CD14-positive monocyte (primary cell): ENCODE measurements around the gene CYB5R4. TPM values are rescaled to one million over a fixed set of nuclear protein-coding genes. Genes with fewer than 3 reads are reported as not detected.

Source experiments
- DNase-seq, 3 donors: peaks; one replicate each; pipeline ENCODE4 v3.0.0-alpha.2; 2011 to 2022
- H2AFZ ChIP-seq: 2 replicates; pipeline ENCODE4 v1.6.0; 2012; ENCODE audit warnings: mild to moderate bottlenecking, low read depth, low read length, inconsistent platforms; ENCODE audit not compliant: insufficient read depth, poor library complexity, severe bottlenecking
- H3K27ac ChIP-seq, 2 donors: 1 replicate in 1 of 2; 2 replicates in 1 of 2; pipeline ENCODE4 v1.5.1; 2012 to 2013; ENCODE audit warnings: low read length in 2 of 2, control low read depth in 1 of 2, inconsistent platforms in 1 of 2, low read depth in 1 of 2, mild to moderate bottlenecking in 1 of 2
- H3K27me3 ChIP-seq, 2 donors: one replicate each; pipeline versions ENCODE4 v1.6.0 to v1.6.1; 2011 to 2013; ENCODE audit warnings: low read length in 2 of 2; ENCODE audit not compliant: control insufficient read depth in 2 of 2, insufficient read depth in 2 of 2
- H3K36me3 ChIP-seq, 2 donors: replicated peaks in 1 of 2; 1 replicate in 1 of 2; 2 replicates in 1 of 2; pipeline versions ENCODE4 v1.5.1 to v1.6.1; 2012 to 2013; ENCODE audit warnings: low read length in 2 of 2, control low read depth in 1 of 2, inconsistent platforms in 1 of 2, mild to moderate bottlenecking in 1 of 2; ENCODE audit not compliant: insufficient read depth in 2 of 2, control insufficient read depth in 1 of 2
- H3K4me1 ChIP-seq, 2 donors: 1 replicate in 1 of 2; 2 replicates in 1 of 2; pipeline versions ENCODE4 v1.5.1 to v1.6.1; 2012 to 2013; ENCODE audit warnings: low read length in 2 of 2, control low read depth in 1 of 2, inconsistent platforms in 1 of 2, mild to moderate bottlenecking in 1 of 2, moderate library complexity in 1 of 2; ENCODE audit not compliant: insufficient read depth in 2 of 2, control insufficient read depth in 1 of 2
- H3K4me2 ChIP-seq: replicated peaks from 2 replicates; pipeline ENCODE3; 2012; ENCODE audit warnings: low read length, moderate library complexity, mild to moderate bottlenecking; ENCODE audit not compliant: poor library complexity, severe bottlenecking; ENCODE audit errors: extremely low read depth
- H3K4me3 ChIP-seq, 3 experiments: fragments of 200-600 bp in 1 of 3; sonication (generic) in 1 of 3; replicated peaks in 1 of 3; 1 replicate in 2 of 3; 2 replicates in 1 of 3; pipeline ENCODE4 v1.5.1; 2011 to 2013; ENCODE audit warnings: low read length in 3 of 3, mild to moderate bottlenecking in 3 of 3, control low read depth in 2 of 3, low read depth in 2 of 3, inconsistent platforms in 1 of 3, moderate library complexity in 1 of 3
- H3K79me2 ChIP-seq: 2 replicates; pipeline ENCODE4 v1.6.0; 2012; ENCODE audit warnings: mild to moderate bottlenecking, control low read depth, inconsistent platforms, low read length, moderate library complexity; ENCODE audit not compliant: insufficient read depth
- H3K9ac ChIP-seq: 2 replicates; pipeline ENCODE4 v1.6.0; 2017; ENCODE audit warnings: low read length, mild to moderate bottlenecking; ENCODE audit not compliant: insufficient read depth, poor library complexity, severe bottlenecking
- H3K9me3 ChIP-seq, 2 donors: replicated peaks in 1 of 2; 1 replicate in 1 of 2; 2 replicates in 1 of 2; pipeline versions ENCODE4 v1.5.1 to v1.6.1; 2012 to 2013; ENCODE audit warnings: low read length in 2 of 2, control low read depth in 1 of 2; ENCODE audit not compliant: control insufficient read depth in 1 of 2, insufficient read depth in 1 of 2
- H4K20me1 ChIP-seq: 2 replicates; pipeline ENCODE4 v1.6.0; 2012; ENCODE audit warnings: mild to moderate bottlenecking, low read length, control low read depth, moderate library complexity; ENCODE audit not compliant: insufficient read depth
- H3K27ac Mint-ChIP-seq, 7 donors: one replicate each; pipeline ENCODE4 v1.8.0; 2020; ENCODE audit warnings: mild to moderate bottlenecking in 7 of 7, mixed read lengths in 7 of 7, moderate library complexity in 6 of 7, inconsistent platforms in 2 of 7
- H3K27me3 Mint-ChIP-seq, 3 donors: one replicate each; pipeline ENCODE4 v1.8.0; 2021 to 2022; ENCODE audit warnings: low read depth in 3 of 3, mild to moderate bottlenecking in 3 of 3, mixed read lengths in 3 of 3, moderate library complexity in 3 of 3, inconsistent platforms in 1 of 3
- H3K36me3 Mint-ChIP-seq, 2 donors: one replicate each; pipeline ENCODE4 v1.8.0; 2020; ENCODE audit warnings: mixed read lengths in 2 of 2, inconsistent platforms in 1 of 2, mild to moderate bottlenecking in 1 of 2
- H3K4me1 Mint-ChIP-seq: one replicate; pipeline ENCODE4 v1.8.0; 2020; ENCODE audit warnings: mild to moderate bottlenecking, mixed read lengths
- H3K4me3 Mint-ChIP-seq, 2 donors: one replicate each; pipeline ENCODE4 v1.8.0; 2020; ENCODE audit warnings: mild to moderate bottlenecking in 2 of 2, mixed read lengths in 2 of 2, moderate library complexity in 1 of 2
- H3K9me3 Mint-ChIP-seq, 7 donors: one replicate each; pipeline ENCODE4 v1.8.0; 2020 to 2022; ENCODE audit warnings: mixed read lengths in 7 of 7, mild to moderate bottlenecking in 6 of 7, moderate library complexity in 6 of 7, inconsistent platforms in 2 of 7
- WGBS: methylation state at CpG from one replicate; pipeline ENCODE4 v1.1.5; 2013; ENCODE audit warnings: missing lambda C conversion rate; ENCODE audit not compliant: insufficient coverage; 5-methylcytosine and 5-hydroxymethylcytosine counted together
- intact Hi-C, 2 donors: fragments of 100-400 bp; cut with micrococcal nuclease; formaldehyde crosslinking; loops; one replicate each; pipeline versions ENCODE4 v1.15.0 to v1.15.1; 2023
- polyA plus RNA-seq, 3 donors: library from polyadenylated mRNA; depleted of rRNA in 1 of 3; unstranded in 2 of 3; stranded (reverse) in 1 of 3; fragments of 300-500 nt in 2 of 3; fragments of >200 nt in 1 of 3; fragmentation: Illumina TruSeq in 2 of 3; gene quantifications; 1 replicate in 2 of 3; 2 replicates in 1 of 3; pipeline ENCODE4 v1.2.3, GENCODE V29; 2012 to 2021
- TF ChIP-seq, protein P1 (sequence below): fragments of 200-600 bp; IDR thresholded peaks from one replicate; pipeline ENCODE4 v1.8.0; 2022; ENCODE audit warnings: antibody characterized with exemption, mild to moderate bottlenecking

Gene CYB5R4
- polyA plus RNA-seq, 3 donors = 30.5 to 120 (median 116) TPM

DNA sequence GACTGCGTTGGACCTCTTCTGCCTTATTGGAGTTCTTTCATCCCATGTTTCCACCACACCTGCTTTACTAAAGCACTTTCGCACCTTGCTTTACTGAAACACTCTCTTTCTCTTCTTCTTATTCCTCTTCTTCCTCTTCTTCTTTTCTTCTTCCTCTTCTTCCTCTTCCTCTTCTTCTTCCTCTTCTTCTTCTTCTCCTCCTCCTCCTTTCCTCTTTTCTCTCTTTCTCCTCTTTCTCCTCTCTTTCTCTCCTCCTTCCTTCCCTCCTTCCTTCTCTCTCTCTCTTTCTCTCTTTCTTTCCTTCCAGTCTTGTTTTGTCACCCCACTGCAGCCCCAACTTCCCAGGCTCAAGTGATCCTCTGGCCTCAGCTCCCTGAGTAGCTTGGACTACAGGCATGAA lies 10.4 kb upstream of the CYB5R4 start:
- no peak for DNase-seq
- peak overlapping the region in 1 of 2 donors; percentile 13 for H3K4me3 Mint-ChIP-seq
- H3K4me1 Mint-ChIP-seq = peaks cover 14% of the 10 kb centered on the region
- TF ChIP-seq, protein P1, sequence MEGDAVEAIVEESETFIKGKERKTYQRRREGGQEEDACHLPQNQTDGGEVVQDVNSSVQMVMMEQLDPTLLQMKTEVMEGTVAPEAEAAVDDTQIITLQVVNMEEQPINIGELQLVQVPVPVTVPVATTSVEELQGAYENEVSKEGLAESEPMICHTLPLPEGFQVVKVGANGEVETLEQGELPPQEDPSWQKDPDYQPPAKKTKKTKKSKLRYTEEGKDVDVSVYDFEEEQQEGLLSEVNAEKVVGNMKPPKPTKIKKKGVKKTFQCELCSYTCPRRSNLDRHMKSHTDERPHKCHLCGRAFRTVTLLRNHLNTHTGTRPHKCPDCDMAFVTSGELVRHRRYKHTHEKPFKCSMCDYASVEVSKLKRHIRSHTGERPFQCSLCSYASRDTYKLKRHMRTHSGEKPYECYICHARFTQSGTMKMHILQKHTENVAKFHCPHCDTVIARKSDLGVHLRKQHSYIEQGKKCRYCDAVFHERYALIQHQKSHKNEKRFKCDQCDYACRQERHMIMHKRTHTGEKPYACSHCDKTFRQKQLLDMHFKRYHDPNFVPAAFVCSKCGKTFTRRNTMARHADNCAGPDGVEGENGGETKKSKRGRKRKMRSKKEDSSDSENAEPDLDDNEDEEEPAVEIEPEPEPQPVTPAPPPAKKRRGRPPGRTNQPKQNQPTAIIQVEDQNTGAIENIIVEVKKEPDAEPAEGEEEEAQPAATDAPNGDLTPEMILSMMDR = no peak
- 92% methylated on average over 2 of the region's 2 CpGs for WGBS
- no peak overlapping the region for H3K4me2 ChIP-seq
- no peaks in the 10 kb centered on the region for H3K36me3 ChIP-seq
- peaks cover 0 to 13% of the 10 kb centered on the region in 2 donors for H3K9me3 ChIP-seq
- no peak overlapping the region for H3K9ac ChIP-seq
- H3K4me1 ChIP-seq = peaks cover 10% of the 10 kb centered on the region in 2 donors
- no peak overlapping the region for H3K27ac Mint-ChIP-seq
- H3K27ac ChIP-seq = no peak overlapping the region
- no peaks in the 10 kb centered on the region for H3K79me2 ChIP-seq
- H3K4me3 ChIP-seq = no peak overlapping the region
- H3K27me3 ChIP-seq = peaks cover 34 to 45% of the 10 kb centered on the region in 2 donors
- no peaks in the 10 kb centered on the region for H3K36me3 Mint-ChIP-seq
- H2AFZ ChIP-seq = no peak overlapping the region
- H3K27me3 Mint-ChIP-seq = peaks cover 26 to 46% (median 38%) of the 10 kb centered on the region in 3 donors
- no peaks in the 10 kb centered on the region for H4K20me1 ChIP-seq
- intact Hi-C loops = no loop called here
- H3K9me3 Mint-ChIP-seq = peaks cover 2 to 14% (median 3%) of the 10 kb centered on the region in 7 donors

DNA sequence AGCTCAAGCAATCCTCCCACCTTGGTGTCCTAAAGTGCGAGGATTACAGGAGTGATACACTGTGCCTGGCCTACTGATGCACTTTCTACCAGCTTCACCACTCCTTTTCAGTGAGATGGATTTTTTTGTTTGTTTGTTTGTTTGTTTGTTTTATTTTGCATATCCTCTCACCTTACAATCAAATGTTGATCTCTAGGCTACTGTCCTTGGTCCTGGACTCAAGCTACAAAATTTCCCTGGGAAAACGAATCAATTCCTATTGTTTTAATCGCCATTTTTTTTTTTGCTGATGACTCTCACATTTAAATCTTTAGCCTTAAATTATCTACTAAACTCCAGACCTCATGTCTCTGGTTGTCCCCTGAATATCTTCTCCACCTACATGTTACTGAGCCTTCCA lies 9.9 kb upstream of the CYB5R4 start:
- Histone ChIP-seq H3K4me3 (no peak overlapping the region), H3K4me2 (no peak overlapping the region), H3K79me2 (no peaks in the 10 kb centered on the region), H3K9me3 (peaks cover 0 to 16% of the 10 kb centered on the region in 2 donors), H3K9ac (no peak overlapping the region), H3K4me1 (peaks cover 10% of the 10 kb centered on the region in 2 donors), H3K27ac (no peak overlapping the region), H2AFZ (no peak overlapping the region), H4K20me1 (no peaks in the 10 kb centered on the region), H3K36me3 (no peaks in the 10 kb centered on the region), H3K27me3 (peaks cover 39 to 50% of the 10 kb centered on the region in 2 donors)
- TF ChIP-seq, protein P1 = no peak
- DNase-seq = no peak
- Mint-ChIP-seq H3K36me3 (no peaks in the 10 kb centered on the region), H3K9me3 (peaks cover 2 to 14% (median 3%) of the 10 kb centered on the region in 7 donors), H3K27me3 (peaks cover 31 to 51% (median 43%) of the 10 kb centered on the region in 3 donors), H3K4me1 (peaks cover 14% of the 10 kb centered on the region), H3K27ac (no peak overlapping the region), H3K4me3 (no peak overlapping the region)
- intact Hi-C loops = loop anchor here in 1 of 2 donors (10.0 kb wide), 1 partner anchor 255 kb away; no protein-coding TSS in a partner anchor
- 56% methylated on average over 2 of the region's 3 CpGs for WGBS
